H9 (cell line): Measurements from ENCODE around the gene RANBP17. TPM values are rescaled to one million over a fixed set of nuclear protein-coding genes. Genes with fewer than 3 reads are reported as not detected.
A peak's percentile ranks its signal among the peaks of the same experiment; 100 is the strongest.

Source experiments
- DNase-seq: peaks from one replicate; pipeline ENCODE4 v3.0.0-alpha.2; 2017
- H2AFZ ChIP-seq: one replicate; pipeline ENCODE4 v1.6.1; 2013; ENCODE audit warnings: mild to moderate bottlenecking, low read length, control low read depth, moderate library complexity
- H2AK5ac ChIP-seq: 2 replicates; pipeline ENCODE4 v1.6.1; 2013; ENCODE audit warnings: low read length, control low read depth, mixed read lengths; ENCODE audit not compliant: insufficient read length
- H2BK120ac ChIP-seq: one replicate; pipeline ENCODE4 v1.6.1; 2013; ENCODE audit warnings: low read depth, mild to moderate bottlenecking, low read length, control low read depth, inconsistent platforms; ENCODE audit not compliant: poor library complexity, severe bottlenecking
- H2BK12ac ChIP-seq: 2 replicates; pipeline ENCODE4 v1.6.1; 2013; ENCODE audit warnings: low read length, control low read depth, mixed read lengths, low read depth; ENCODE audit not compliant: insufficient read length
- H2BK15ac ChIP-seq: 2 replicates; pipeline ENCODE4 v1.6.1; 2013; ENCODE audit warnings: low read depth, low read length, control low read depth
- H2BK20ac ChIP-seq: one replicate; pipeline ENCODE4 v1.6.1; 2013; ENCODE audit warnings: low read depth, mild to moderate bottlenecking, low read length, control low read depth, inconsistent platforms; ENCODE audit not compliant: poor library complexity, severe bottlenecking
- H2BK5ac ChIP-seq: 2 replicates; pipeline ENCODE4 v1.6.1; 2013; ENCODE audit warnings: low read length, control low read depth, mixed read lengths; ENCODE audit not compliant: insufficient read length
- H3K14ac ChIP-seq: 2 replicates; pipeline ENCODE4 v1.6.1; 2013; ENCODE audit warnings: low read length, control low read depth; ENCODE audit not compliant: insufficient read depth
- H3K18ac ChIP-seq: 2 replicates; pipeline ENCODE4 v1.6.1; 2013; ENCODE audit warnings: low read depth, mild to moderate bottlenecking, mixed read lengths, low read length, control low read depth; ENCODE audit not compliant: insufficient read length
- H3K23ac ChIP-seq: 2 replicates; pipeline ENCODE4 v1.6.1; 2013; ENCODE audit warnings: low read length, control low read depth, mixed read lengths, low read depth; ENCODE audit not compliant: insufficient read length
- H3K23me2 ChIP-seq: 2 replicates; pipeline ENCODE4 v1.6.1; 2013; ENCODE audit warnings: low read depth, mild to moderate bottlenecking, mixed read lengths, low read length, control low read depth; ENCODE audit not compliant: insufficient read length, poor library complexity, severe bottlenecking
- H3K27ac ChIP-seq: 2 replicates; pipeline ENCODE4 v1.5.1; 2013; ENCODE audit warnings: low read length, control low read depth, mixed read lengths, low read depth; ENCODE audit not compliant: insufficient read length
- H3K27me3 ChIP-seq: 2 replicates; pipeline ENCODE4 v1.6.1; 2013; ENCODE audit warnings: low read length, control low read depth, inconsistent platforms; ENCODE audit not compliant: insufficient read depth
- H3K4ac ChIP-seq: 2 replicates; pipeline ENCODE4 v1.6.1; 2013; ENCODE audit warnings: low read depth, mild to moderate bottlenecking, control low read depth, inconsistent platforms, low read length, moderate library complexity
- H3K4me1 ChIP-seq: 2 replicates; pipeline ENCODE4 v1.6.1; 2013; ENCODE audit warnings: low read length, control low read depth, inconsistent platforms; ENCODE audit not compliant: insufficient read depth
- H3K4me2 ChIP-seq: 2 replicates; pipeline ENCODE4 v1.6.1; 2013; ENCODE audit warnings: low read length, control low read depth, mixed read lengths; ENCODE audit not compliant: insufficient read length, insufficient read depth
- H3K56ac ChIP-seq: 2 replicates; pipeline ENCODE4 v1.6.1; 2013; ENCODE audit warnings: low read depth, mild to moderate bottlenecking, mixed read lengths, low read length, control low read depth; ENCODE audit not compliant: insufficient read length
- H3K79me1 ChIP-seq: 2 replicates; pipeline ENCODE4 v1.6.1; 2013; ENCODE audit warnings: low read depth, mild to moderate bottlenecking, moderate library complexity, low read length, control low read depth, inconsistent platforms; ENCODE audit not compliant: insufficient read depth, poor library complexity, severe bottlenecking
- H3K79me2 ChIP-seq: 2 replicates; pipeline ENCODE4 v1.6.1; 2013; ENCODE audit warnings: low read length, control low read depth, inconsistent platforms; ENCODE audit not compliant: insufficient read depth
- H3K9ac ChIP-seq: 2 replicates; pipeline ENCODE4 v1.6.1; 2013; ENCODE audit warnings: low read length, control low read depth, mixed read lengths; ENCODE audit not compliant: insufficient read length; ENCODE audit errors: extremely low read depth
- H3K9me3 ChIP-seq: one replicate; pipeline ENCODE4 v1.6.1; 2013; ENCODE audit warnings: low read depth, low read length, inconsistent platforms; ENCODE audit not compliant: control insufficient read depth
- H3T11ph ChIP-seq: one replicate; pipeline ENCODE4 v1.6.1; 2013; ENCODE audit warnings: mild to moderate bottlenecking, low read length, control low read depth, inconsistent platforms
- H4K20me1 ChIP-seq: one replicate; pipeline ENCODE4 v1.6.1; 2013; ENCODE audit not compliant: control insufficient read depth, insufficient read length, insufficient read depth
- H4K5ac ChIP-seq: 2 replicates; pipeline ENCODE4 v1.6.1; 2013; ENCODE audit warnings: low read depth, mild to moderate bottlenecking, mixed read lengths, low read length, control low read depth; ENCODE audit not compliant: insufficient read length
- H4K8ac ChIP-seq: replicated peaks from 2 replicates; pipeline ENCODE4 v1.6.1; 2013; ENCODE audit warnings: low read length, control low read depth, mixed read lengths, low read depth; ENCODE audit not compliant: insufficient read length
- H4K91ac ChIP-seq: 2 replicates; pipeline ENCODE4 v1.6.1; 2013; ENCODE audit warnings: low read depth, mild to moderate bottlenecking, moderate library complexity, mixed read lengths, low read length, control low read depth; ENCODE audit not compliant: insufficient read length
- H3K27ac Mint-ChIP-seq, 3 experiments: 2 replicates in 2 of 3; 3 replicates in 1 of 3; pipeline ENCODE4 v1.8.0; 2020 to 2021; ENCODE audit warnings: mixed read lengths in 3 of 3, mild to moderate bottlenecking in 1 of 3, moderate library complexity in 1 of 3
- H3K27me3 Mint-ChIP-seq: 2 replicates; pipeline ENCODE4 v1.8.0; 2021; ENCODE audit warnings: low read depth, mild to moderate bottlenecking, moderate library complexity, mixed read lengths
- H3K36me3 Mint-ChIP-seq, 3 experiments: 2 replicates in 2 of 3; 3 replicates in 1 of 3; pipeline ENCODE4 v1.8.0; 2020 to 2021; ENCODE audit warnings: low read depth in 3 of 3, mixed read lengths in 3 of 3; ENCODE audit not compliant: insufficient read depth in 1 of 3
- H3K4me1 Mint-ChIP-seq, 2 experiments: 2 replicates each; pipeline ENCODE4 v1.8.0; 2020; ENCODE audit warnings: mixed read lengths in 2 of 2
- H3K4me3 Mint-ChIP-seq, 2 experiments: 2 replicates in 1 of 2; 3 replicates in 1 of 2; pipeline ENCODE4 v1.8.0; 2020 to 2021; ENCODE audit warnings: mild to moderate bottlenecking in 2 of 2, mixed read lengths in 2 of 2, moderate library complexity in 1 of 2
- H3K9me3 Mint-ChIP-seq, 2 experiments: 2 replicates in 1 of 2; 3 replicates in 1 of 2; pipeline ENCODE4 v1.8.0; 2020; ENCODE audit warnings: mild to moderate bottlenecking in 2 of 2, mixed read lengths in 2 of 2, moderate library complexity in 1 of 2
- CTCF ChIP-seq: fragments of 200-600 bp; sonication (generic); conservative IDR thresholded peaks from 3 replicates; pipeline ENCODE4 v1.8.0; 2021; ENCODE audit warnings: antibody characterized with exemption, mild to moderate bottlenecking
- WGBS: extraction: QIAGEN DNeasy Blood & Tissue Kit; methylation state at CpG from one replicate; pipeline ENCODE4 v1.1.7; 2013; ENCODE audit warnings: missing lambda C conversion rate, low lambda C conversion rate, mixed read lengths; ENCODE audit not compliant: insufficient read length; ENCODE audit errors: extremely low coverage; 5-methylcytosine and 5-hydroxymethylcytosine counted together
- total RNA-seq: library from RNA; stranded (reverse); gene quantifications from 2 replicates; pipeline ENCODE4 v1.2.1, GENCODE V29; 2021

The RANBP17 gene
- total RNA-seq, 1 experiment from 2014 or later: 16.5 TPM

GRCh38 chr5:171120986-171121622 is 259.3 kb downstream of the RANBP17 start:
- H3T11ph ChIP-seq: no peak overlapping the region
- no peak overlapping the region for H2BK12ac ChIP-seq
- H4K5ac ChIP-seq: no peak overlapping the region
- H3K27ac ChIP-seq: no peak overlapping the region
- no peaks in the 10 kb centered on the region for H3K79me1 ChIP-seq
- no peak overlapping the region for H4K91ac ChIP-seq
- peak overlapping the region; percentile 50; the same call in 1 of the 2 replicates for H3K14ac ChIP-seq
- no peak overlapping the region for H3K56ac ChIP-seq
- H3K23me2 ChIP-seq: no peaks in the 10 kb centered on the region
- no peaks in the 10 kb centered on the region for H3K36me3 Mint-ChIP-seq
- H3K27ac Mint-ChIP-seq: no peak overlapping the region
- no peak overlapping the region for H3K4me2 ChIP-seq
- H3K23ac ChIP-seq: no peak overlapping the region
- no peak overlapping the region for H3K9ac ChIP-seq
- H3K4me1 Mint-ChIP-seq: no peaks in the 10 kb centered on the region
- H3K4me3 Mint-ChIP-seq: no peak overlapping the region
- H3K27me3 ChIP-seq: no peaks in the 10 kb centered on the region
- H3K9me3 ChIP-seq: no peaks in the 10 kb centered on the region
- no CpG with 5 or more reads among the region's 15 CpGs for WGBS
- H3K4ac ChIP-seq: no peak overlapping the region
- H2BK15ac ChIP-seq: no peak overlapping the region
- DNase-seq: no peak
- no peaks in the 10 kb centered on the region for H3K9me3 Mint-ChIP-seq
- H4K8ac ChIP-seq: no peak overlapping the region
- H2BK20ac ChIP-seq: no peak overlapping the region
- no peaks in the 10 kb centered on the region for H3K79me2 ChIP-seq
- no peaks in the 10 kb centered on the region for H3K27me3 Mint-ChIP-seq
- no peak overlapping the region for H2BK120ac ChIP-seq
- H3K4me1 ChIP-seq: no peaks in the 10 kb centered on the region
- no peak for TF ChIP-seq CTCF
- H2BK5ac ChIP-seq: no peak overlapping the region
- no peak overlapping the region for H2AFZ ChIP-seq
- no peaks in the 10 kb centered on the region for H4K20me1 ChIP-seq
- H2AK5ac ChIP-seq: no peak overlapping the region
- no peak overlapping the region for H3K18ac ChIP-seq
